ENCODE measurements around the gene PPP3R1. TPM values are rescaled to one million over a fixed set of nuclear protein-coding genes. Genes with fewer than 3 reads are reported as not detected.

Gene PPP3R1
- total RNA-seq, 1 experiment from 2014 or later: 74.2 TPM

GRCh38 chr2:68279691-68280090 is 27.4 kb upstream of the PPP3R1 start:
- Histone ChIP-seq H3K79me1 (ENCODE audit: insufficient read depth, low read depth, low read length, poor library complexity, severe bottlenecking) (no peaks in the 10 kb centered on the region), H4K91ac (ENCODE audit: insufficient read length, low read depth, low read length) (no peak overlapping the region), H3K23me2 (ENCODE audit: insufficient read length, low read depth, low read length, poor library complexity, severe bottlenecking) (no peaks in the 10 kb centered on the region), H2AFZ (ENCODE audit: low read length) (no peak overlapping the region), H2BK15ac (ENCODE audit: low read depth, low read length) (no peak overlapping the region), H3K27me3 (ENCODE audit: insufficient read depth, low read length) (no peaks in the 10 kb centered on the region), H2BK12ac (ENCODE audit: insufficient read length, low read depth, low read length) (no peak overlapping the region), H2BK20ac (ENCODE audit: low read depth, low read length, poor library complexity, severe bottlenecking) (no peak overlapping the region), H3K9ac (ENCODE audit: extremely low read depth, insufficient read length, low read length) (no peak overlapping the region), H3K9me3 (ENCODE audit: control insufficient read depth, low read depth, low read length) (no peaks in the 10 kb centered on the region), H3K56ac (ENCODE audit: insufficient read length, low read depth, low read length) (no peak overlapping the region), H3K23ac (ENCODE audit: insufficient read length, low read depth, low read length) (no peak overlapping the region), H4K8ac (replicated peaks; ENCODE audit: insufficient read length, low read depth, low read length) (no peak overlapping the region), H3K4ac (ENCODE audit: low read depth, low read length) (no peak overlapping the region), H3K4me2 (ENCODE audit: insufficient read depth, insufficient read length, low read length) (no peak overlapping the region), H4K20me1 (ENCODE audit: control insufficient read depth, insufficient read depth, insufficient read length) (no peaks in the 10 kb centered on the region), H4K5ac (ENCODE audit: insufficient read length, low read depth, low read length) (no peak overlapping the region), H3K79me2 (ENCODE audit: insufficient read depth, low read length) (no peaks in the 10 kb centered on the region), H2BK5ac (ENCODE audit: insufficient read length, low read length) (no peak overlapping the region), H3K4me1 (ENCODE audit: insufficient read depth, low read length) (no peaks in the 10 kb centered on the region), H3K14ac (ENCODE audit: insufficient read depth, low read length) (no peak overlapping the region), H3T11ph (ENCODE audit: low read length) (no peak overlapping the region), H2AK5ac (ENCODE audit: insufficient read length, low read length) (no peak overlapping the region), H3K27ac (ENCODE audit: insufficient read length, low read depth, low read length) (no peak overlapping the region), H3K18ac (ENCODE audit: insufficient read length, low read depth, low read length) (no peak overlapping the region), H2BK120ac (ENCODE audit: low read depth, low read length, poor library complexity, severe bottlenecking) (no peak overlapping the region)
- Mint-ChIP-seq H3K4me1 (no peaks in the 10 kb centered on the region), H3K27me3 (ENCODE audit: low read depth) (peaks cover 4% of the 10 kb centered on the region; the same call in 1 of the 2 replicates), H3K27ac (no peak overlapping the region), H3K36me3 (ENCODE audit: insufficient read depth in 1 of 3, low read depth in 3 of 3) (no peaks in the 10 kb centered on the region), H3K4me3 (no peak overlapping the region), H3K9me3 (no peaks in the 10 kb centered on the region)
- no peak for DNase-seq
- no peak for TF ChIP-seq CTCF (conservative IDR thresholded peaks at IDR 0.05)
- no CpG with 5 or more reads among the region's 4 CpGs for WGBS (ENCODE audit: extremely low coverage, insufficient read length, low lambda C conversion rate)

Measured in H9 (cell line).